GM13977 (cell line): Measurements from ENCODE around the gene AZU1.

Source experiments
- DNase-seq: peaks from one replicate; pipeline ENCODE4 v3.0.0; 2012; ENCODE audit warnings: low spot score
- CTCF ChIP-seq: IDR thresholded peaks from 2 replicates; pipeline ENCODE4 v1.5.1; 2012; ENCODE audit warnings: mild to moderate bottlenecking, control low read depth; ENCODE audit not compliant: insufficient read depth; ENCODE audit errors: extremely low read depth, missing control alignments
- in situ Hi-C: fragments of 300-500 bp; cut with MboI; formaldehyde crosslinking; loops from one replicate; pipeline ENCODE4 v1.12.0; 2022; ENCODE audit warnings: low sequenced_read_pairs, low pct_unique_long_range_greater_than_20kb, mixed read lengths, inconsistent platforms; ENCODE audit not compliant: unreplicated experiment

AZU1 gene

GRCh38 chr19:791567-792305 is 35.9 kb upstream of the AZU1 start:
- no peak for DNase-seq
- TF ChIP-seq CTCF, result no peak
- in situ Hi-C loops, result no loop called here

- DNase-seq, result no peak
- in situ Hi-C loops, result no loop called here
- TF ChIP-seq CTCF, result no peak
Observed at GRCh38 chr19:792306-792885, 35.2 kb upstream of the AZU1 start.

- DNase-seq, result no peak
- TF ChIP-seq CTCF, result no peak
- in situ Hi-C loops, result no loop called here
Observed at GRCh38 chr19:793806-794205, 33.8 kb upstream of the AZU1 start.

GRCh38 chr19:795073-795611 is 32.5 kb upstream of the AZU1 start:
- TF ChIP-seq CTCF, result no peak
- no peak for DNase-seq
- in situ Hi-C loops, result no loop called here

GRCh38 chr19:795691-796581 is 31.7 kb upstream of the AZU1 start:
- in situ Hi-C loops, result no loop called here
- no peak for TF ChIP-seq CTCF
- peak; percentile 24 for DNase-seq
